ENCODE measurements around the gene FOXO1.
A peak's percentile ranks its signal among the peaks of the same experiment; 100 is the strongest.

FOXO1 gene

DNA sequence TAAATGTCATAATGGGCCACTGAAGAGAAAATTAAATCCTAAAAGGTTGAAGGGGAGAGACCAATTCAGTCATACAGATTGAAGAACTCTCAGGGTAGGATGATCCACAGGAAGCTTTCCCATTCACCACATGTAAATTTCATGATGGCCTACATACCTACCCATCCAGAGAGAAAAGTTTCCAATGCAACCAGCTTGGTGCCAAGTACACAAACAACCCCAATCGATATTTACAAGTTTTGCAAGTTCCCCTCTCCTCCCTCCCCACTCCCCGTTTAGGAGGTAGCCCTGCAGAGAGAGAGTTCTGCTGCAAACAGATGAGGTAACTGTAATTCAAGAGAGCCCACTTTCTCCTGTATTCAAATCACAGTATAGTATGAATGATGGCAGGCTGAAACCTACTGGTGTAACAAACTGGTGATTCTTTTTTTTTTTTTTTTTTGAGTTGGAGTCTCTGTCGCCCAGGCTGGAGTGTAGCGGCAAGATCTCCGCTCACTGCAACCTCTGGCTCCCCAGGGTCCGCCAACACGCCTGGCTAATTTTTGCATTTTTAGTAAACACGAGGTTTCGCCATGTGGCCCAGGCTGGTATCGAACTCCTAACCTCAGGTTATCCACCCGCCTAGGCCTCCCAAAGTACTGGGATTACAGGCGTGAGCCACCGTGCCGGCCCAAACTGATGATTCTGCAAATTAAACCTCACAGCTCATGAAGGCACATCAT, 14.4 kb downstream of the FOXO1 start:
- DNase-seq (ENCODE audit: extremely low read depth, insufficient read length): no peak
- no peaks in the 10 kb centered on the region for H3K27me3 ChIP-seq (replicated peaks; ENCODE audit: control insufficient read depth, insufficient read depth, low read length)
- H3K4me3 ChIP-seq (replicated peaks; ENCODE audit: low read depth, low read length): peak overlapping the region; percentile 44
- H3K36me3 ChIP-seq (ENCODE audit: control insufficient read depth, insufficient read depth, low read length): no peaks in the 10 kb centered on the region
- TF ChIP-seq, protein P1, sequence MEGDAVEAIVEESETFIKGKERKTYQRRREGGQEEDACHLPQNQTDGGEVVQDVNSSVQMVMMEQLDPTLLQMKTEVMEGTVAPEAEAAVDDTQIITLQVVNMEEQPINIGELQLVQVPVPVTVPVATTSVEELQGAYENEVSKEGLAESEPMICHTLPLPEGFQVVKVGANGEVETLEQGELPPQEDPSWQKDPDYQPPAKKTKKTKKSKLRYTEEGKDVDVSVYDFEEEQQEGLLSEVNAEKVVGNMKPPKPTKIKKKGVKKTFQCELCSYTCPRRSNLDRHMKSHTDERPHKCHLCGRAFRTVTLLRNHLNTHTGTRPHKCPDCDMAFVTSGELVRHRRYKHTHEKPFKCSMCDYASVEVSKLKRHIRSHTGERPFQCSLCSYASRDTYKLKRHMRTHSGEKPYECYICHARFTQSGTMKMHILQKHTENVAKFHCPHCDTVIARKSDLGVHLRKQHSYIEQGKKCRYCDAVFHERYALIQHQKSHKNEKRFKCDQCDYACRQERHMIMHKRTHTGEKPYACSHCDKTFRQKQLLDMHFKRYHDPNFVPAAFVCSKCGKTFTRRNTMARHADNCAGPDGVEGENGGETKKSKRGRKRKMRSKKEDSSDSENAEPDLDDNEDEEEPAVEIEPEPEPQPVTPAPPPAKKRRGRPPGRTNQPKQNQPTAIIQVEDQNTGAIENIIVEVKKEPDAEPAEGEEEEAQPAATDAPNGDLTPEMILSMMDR (IDR thresholded peaks at IDR 0.05; ENCODE audit: insufficient read depth, low read length, poor library complexity, severe bottlenecking): no peak

DNA sequence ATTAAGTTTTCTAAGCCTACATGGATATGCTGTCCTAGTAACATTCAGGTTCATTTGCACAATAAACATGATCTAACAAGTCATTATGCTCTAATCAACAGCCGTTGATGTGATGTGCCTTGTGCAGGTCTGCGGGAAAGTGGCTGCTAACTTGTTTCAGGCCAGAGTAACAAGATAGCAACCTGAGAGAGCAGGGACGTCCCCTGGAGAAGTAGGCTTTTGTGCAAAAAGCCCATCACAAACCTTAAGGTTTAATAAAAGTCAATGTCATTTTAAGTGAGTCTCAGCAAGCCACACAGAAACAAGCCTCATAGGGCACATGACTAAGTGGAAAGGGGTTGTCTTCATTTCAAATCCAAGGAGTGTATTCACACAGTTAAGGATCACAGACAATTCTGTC, 17.6 kb downstream of the FOXO1 start:
- no peak for DNase-seq (ENCODE audit: extremely low read depth, insufficient read length)
- Histone ChIP-seq H3K27me3 (replicated peaks; ENCODE audit: control insufficient read depth, insufficient read depth, low read length) (no peaks in the 10 kb centered on the region), H3K4me3 (replicated peaks; ENCODE audit: low read depth, low read length) (no peak overlapping the region), H3K36me3 (ENCODE audit: control insufficient read depth, insufficient read depth, low read length) (no peaks in the 10 kb centered on the region)
- TF ChIP-seq, protein P1 (IDR thresholded peaks at IDR 0.05; ENCODE audit: insufficient read depth, low read length, poor library complexity, severe bottlenecking): no peak

DNA sequence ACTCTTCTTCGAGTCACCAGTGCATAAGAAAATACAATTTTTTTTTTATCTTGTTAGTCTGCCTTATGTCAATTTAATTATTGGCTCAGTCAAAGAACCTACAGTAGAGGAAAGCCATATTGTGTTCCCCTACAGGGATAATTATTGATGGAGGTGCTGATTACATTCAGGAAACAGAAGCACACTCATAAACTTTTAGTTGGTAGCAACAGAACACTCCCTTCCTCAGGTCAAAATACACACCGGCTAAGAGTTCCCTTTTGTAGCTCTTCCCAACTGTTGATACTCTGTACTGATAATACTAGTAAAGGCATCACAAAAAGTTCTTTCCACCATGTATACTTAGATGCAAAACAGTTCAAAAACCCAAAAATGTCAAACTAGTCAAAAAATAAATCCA, 18.4 kb downstream of the FOXO1 start:
- TF ChIP-seq, protein P1 (IDR thresholded peaks at IDR 0.05; ENCODE audit: insufficient read depth, low read length, poor library complexity, severe bottlenecking): no peak
- DNase-seq (ENCODE audit: extremely low read depth, insufficient read length): no peak
- H3K27me3 ChIP-seq (replicated peaks; ENCODE audit: control insufficient read depth, insufficient read depth, low read length): no peaks in the 10 kb centered on the region
- no peak overlapping the region for H3K4me3 ChIP-seq (replicated peaks; ENCODE audit: low read depth, low read length)
- H3K36me3 ChIP-seq (ENCODE audit: control insufficient read depth, insufficient read depth, low read length): no peaks in the 10 kb centered on the region

DNA sequence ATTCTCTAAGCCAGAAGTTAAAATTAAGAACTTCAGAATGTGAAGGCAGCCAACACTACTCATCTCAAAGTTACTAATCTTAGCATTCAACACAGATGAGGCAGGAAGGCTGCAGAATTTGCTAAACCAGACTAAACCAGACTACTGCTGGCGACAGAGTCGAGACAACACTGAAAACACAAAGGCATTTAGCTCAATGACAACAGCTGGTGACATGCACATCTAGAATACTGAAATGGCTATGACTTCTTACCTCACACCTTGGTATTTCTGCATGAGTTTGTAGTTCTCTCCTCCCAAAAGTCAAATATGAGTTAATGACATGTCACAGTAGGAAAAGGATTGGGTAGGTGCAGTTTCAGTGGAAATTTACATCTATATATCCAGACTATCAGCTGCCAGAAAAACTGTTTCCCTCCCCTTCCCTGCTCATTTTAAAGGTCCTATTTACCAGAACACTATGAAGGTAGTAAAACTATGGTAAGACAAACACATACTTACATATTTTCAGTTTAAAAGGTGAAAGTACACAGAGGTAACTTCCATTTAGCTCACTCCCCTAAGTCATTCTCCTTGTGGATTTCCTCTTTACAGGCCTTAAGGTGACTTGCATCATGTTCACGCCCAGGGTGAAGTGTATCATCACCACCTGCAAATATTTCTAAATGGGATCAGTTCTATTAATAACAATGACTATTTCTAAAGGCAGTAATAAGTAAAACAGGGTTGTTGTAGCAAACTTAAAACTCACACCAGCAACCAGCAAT, 21.4 kb downstream of the FOXO1 start:
- TF ChIP-seq, protein P1 (IDR thresholded peaks at IDR 0.05; ENCODE audit: insufficient read depth, low read length, poor library complexity, severe bottlenecking): no peak
- H3K27me3 ChIP-seq (replicated peaks; ENCODE audit: control insufficient read depth, insufficient read depth, low read length): no peaks in the 10 kb centered on the region
- H3K36me3 ChIP-seq (ENCODE audit: control insufficient read depth, insufficient read depth, low read length): no peaks in the 10 kb centered on the region; the same call in 1 of the 2 replicates
- no peak overlapping the region for H3K4me3 ChIP-seq (replicated peaks; ENCODE audit: low read depth, low read length)
- no peak for DNase-seq (ENCODE audit: extremely low read depth, insufficient read length)

DNA sequence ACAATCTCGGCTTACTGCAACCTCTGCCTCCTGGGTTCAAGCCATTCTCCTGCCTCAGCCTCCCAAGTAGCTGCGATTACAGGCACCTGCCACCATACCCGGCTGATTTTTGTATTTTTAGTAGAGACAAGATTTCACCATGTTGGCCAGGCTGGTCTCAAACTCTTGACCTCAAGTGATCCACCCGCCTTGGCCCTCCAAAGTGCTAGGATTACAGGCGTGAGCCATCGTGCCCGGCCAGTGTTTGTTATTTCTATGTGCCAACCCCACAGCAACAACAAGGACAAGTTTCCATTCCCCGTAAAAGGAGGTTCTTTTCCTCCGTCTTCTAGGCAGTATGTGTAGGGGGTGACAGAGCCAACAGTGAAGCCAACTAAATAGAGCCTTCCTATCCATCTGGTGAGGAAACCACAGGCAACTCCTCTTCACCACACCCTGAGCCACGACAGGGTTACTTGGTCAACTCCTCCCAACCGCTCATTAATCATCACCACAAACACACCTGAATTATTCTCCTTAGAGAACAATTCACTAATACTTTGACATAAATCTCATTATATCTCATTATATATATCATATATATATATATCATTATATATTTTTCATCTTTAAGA, 25.5 kb downstream of the FOXO1 start:
- DNase-seq (ENCODE audit: extremely low read depth, insufficient read length): no peak
- peaks cover 1% of the 10 kb centered on the region; the same call in 1 of the 2 replicates for H3K36me3 ChIP-seq (ENCODE audit: control insufficient read depth, insufficient read depth, low read length)
- no peak overlapping the region for H3K4me3 ChIP-seq (replicated peaks; ENCODE audit: low read depth, low read length)
- TF ChIP-seq, protein P1 (IDR thresholded peaks at IDR 0.05; ENCODE audit: insufficient read depth, low read length, poor library complexity, severe bottlenecking): no peak
- no peaks in the 10 kb centered on the region for H3K27me3 ChIP-seq (replicated peaks; ENCODE audit: control insufficient read depth, insufficient read depth, low read length)
